PC-9 (cell line): ENCODE results near the gene VKORC1.

Experiments
- CTCF ChIP-seq: fragments of 200-600 bp; sonication (generic); conservative IDR thresholded peaks from 2 replicates; pipeline ENCODE4 v1.6.1; 2017; ENCODE audit warnings: mixed run types, antibody characterized with exemption, mild to moderate bottlenecking, moderate library complexity
- EZH2 ChIP-seq: fragments of 200-600 bp; sonication (generic); IDR thresholded peaks from 2 replicates; pipeline ENCODE4 v1.8.0; 2017; ENCODE audit warnings: antibody characterized with exemption, low read depth

GRCh38 chr16:31129568-31130335 is 35.2 kb upstream of the VKORC1 start:
- TF ChIP-seq CTCF (no peak), EZH2 (no peak)
